H1 (cell line): ENCODE results near the gene TMPRSS12. TPM values are rescaled to one million over a fixed set of nuclear protein-coding genes. Genes with fewer than 3 reads are reported as not detected.

Experiments used
- CTCF ChIA-PET: fragments of 300-600 bp; sonication (Branson Sonifier 250); formaldehyde crosslinking; loops from one replicate; lab custom pipeline; 2021; ENCODE audit not compliant: partially characterized antibody; lab: Charles Lee
- POLR2A ChIA-PET: fragments of 300-600 bp; sonication (Branson Sonifier 250); formaldehyde crosslinking; loops from one replicate; lab custom pipeline; 2021; ENCODE audit warnings: inconsistent platforms; ENCODE audit not compliant: partially characterized antibody; lab: Charles Lee
- DNase-seq, 2 experiments: peaks; one replicate each; pipeline versions ENCODE4 v3.0.0 to v3.0.0-alpha.2; 2010 to 2022; ENCODE audit warnings: low spot score in 2 of 2, low read depth in 1 of 2, mixed read lengths in 1 of 2
- FAIRE-seq: peaks from 2 replicates; lab custom pipeline; 2011; peaks lifted over from hg19 to GRCh38; lab: Jason Lieb, UNC
- H2AFZ ChIP-seq: 2 replicates; pipeline ENCODE4 v1.8.1; 2012; ENCODE audit warnings: low read length, inconsistent platforms
- H2AK5ac ChIP-seq: 2 replicates; pipeline ENCODE4 v1.6.1; 2013; ENCODE audit warnings: low read depth, low read length
- H2BK120ac ChIP-seq: replicated peaks from 2 replicates; pipeline ENCODE3; 2013; ENCODE audit warnings: low read depth, low read length, inconsistent platforms
- H2BK12ac ChIP-seq: 2 replicates; pipeline ENCODE4 v1.6.1; 2013; ENCODE audit warnings: low read depth, low read length
- H2BK15ac ChIP-seq: 2 replicates; pipeline ENCODE4 v1.6.1; 2013; ENCODE audit warnings: low read length
- H2BK20ac ChIP-seq: 2 replicates; pipeline ENCODE4 v1.6.1; 2013; ENCODE audit warnings: low read length
- H2BK5ac ChIP-seq: 2 replicates; pipeline ENCODE4 v1.6.1; 2013; ENCODE audit warnings: low read depth, low read length
- H3K14ac ChIP-seq: 2 replicates; pipeline ENCODE4 v1.6.1; 2013; ENCODE audit warnings: inconsistent platforms; ENCODE audit not compliant: insufficient read length
- H3K18ac ChIP-seq: 2 replicates; pipeline ENCODE4 v1.6.1; 2013; ENCODE audit warnings: low read length; ENCODE audit errors: extremely low read depth
- H3K23ac ChIP-seq: 2 replicates; pipeline ENCODE4 v1.6.1; 2013; ENCODE audit warnings: inconsistent platforms; ENCODE audit not compliant: insufficient read length
- H3K23me2 ChIP-seq: 2 replicates; pipeline ENCODE4 v1.6.1; 2013; ENCODE audit warnings: low read depth, low read length
- H3K27ac ChIP-seq: 2 replicates; pipeline ENCODE4 v1.6.1; 2011; ENCODE audit warnings: low read depth, low read length, inconsistent platforms
- H3K27me3 ChIP-seq, 4 experiments: replicated peaks in 1 of 4; 1 replicate in 1 of 4; 2 replicates in 3 of 4; pipeline versions ENCODE4 v1.6.1 to v1.8.1; 2011 to 2013; ENCODE audit warnings: low read length in 3 of 4, mild to moderate bottlenecking in 3 of 4, inconsistent platforms in 2 of 4, mixed read lengths in 2 of 4, moderate library complexity in 1 of 4; ENCODE audit not compliant: control insufficient read depth in 3 of 4, insufficient read depth in 3 of 4; ENCODE audit errors: extremely low read depth in 1 of 4
- H3K36me3 ChIP-seq, 4 experiments: 2 replicates each; pipeline versions ENCODE4 v1.6.1 to v1.8.1; 2011 to 2013; ENCODE audit warnings: mild to moderate bottlenecking in 4 of 4, low read length in 3 of 4, moderate library complexity in 2 of 4, control low read depth in 1 of 4, inconsistent platforms in 1 of 4; ENCODE audit not compliant: insufficient read depth in 4 of 4, control insufficient read depth in 2 of 4
- H3K4ac ChIP-seq: replicated peaks from 2 replicates; pipeline ENCODE3; 2013; ENCODE audit warnings: low read length, low read depth, mixed read lengths, inconsistent platforms; ENCODE audit not compliant: insufficient read length
- H3K4me1 ChIP-seq, 4 experiments: replicated peaks in 1 of 4; 1 replicate in 1 of 4; 2 replicates in 3 of 4; pipeline versions ENCODE4 v1.6.1 to v1.8.1; 2011 to 2013; ENCODE audit warnings: low read length in 3 of 4, inconsistent platforms in 2 of 4, mixed read lengths in 1 of 4; ENCODE audit not compliant: insufficient read depth in 4 of 4, control insufficient read depth in 3 of 4
- H3K4me2 ChIP-seq, 2 experiments: 2 replicates each; pipeline versions ENCODE4 v1.6.1 to v1.8.1; 2011 to 2013; ENCODE audit warnings: low read depth in 2 of 2, low read length in 2 of 2, control low read depth in 1 of 2, inconsistent platforms in 1 of 2, mild to moderate bottlenecking in 1 of 2; ENCODE audit not compliant: insufficient read depth in 1 of 2
- H3K4me3 ChIP-seq, 4 experiments: fragments of 200-600, 300-600 bp in 1 of 4; sonication (generic), shearing (Covaris generic), sonication (Bioruptor Twin) in 1 of 4; 2 replicates each; pipeline versions ENCODE4 v1.5.1 to v1.8.1; 2011 to 2016; ENCODE audit warnings: low read length in 4 of 4, low read depth in 3 of 4, control low read depth in 2 of 4, inconsistent platforms in 2 of 4, mild to moderate bottlenecking in 2 of 4, mixed read lengths in 1 of 4, moderate library complexity in 1 of 4; ENCODE audit not compliant: insufficient read depth in 2 of 4; ENCODE audit errors: extremely low read depth in 1 of 4
- H3K56ac ChIP-seq: replicated peaks from 2 replicates; pipeline ENCODE3; 2013; ENCODE audit warnings: low read depth, mild to moderate bottlenecking, mixed read lengths, low read length, inconsistent platforms; ENCODE audit not compliant: insufficient read length
- H3K79me1 ChIP-seq: 2 replicates; pipeline ENCODE4 v1.6.1; 2013; ENCODE audit warnings: low read depth, low read length, control low read depth
- H3K79me2 ChIP-seq, 2 experiments: 2 replicates each; pipeline versions ENCODE4 v1.6.1 to v1.8.1; 2012 to 2013; ENCODE audit warnings: low read length in 2 of 2, mild to moderate bottlenecking in 2 of 2, inconsistent platforms in 1 of 2; ENCODE audit not compliant: insufficient read depth in 2 of 2, control insufficient read depth in 1 of 2
- H3K9ac ChIP-seq, 4 experiments: replicated peaks in 1 of 4; 1 replicate in 1 of 4; 2 replicates in 3 of 4; pipeline versions ENCODE4 v1.6.1 to v1.8.1; 2011 to 2013; ENCODE audit warnings: low read depth in 3 of 4, low read length in 3 of 4, control low read depth in 2 of 4, mild to moderate bottlenecking in 2 of 4, moderate library complexity in 2 of 4, inconsistent platforms in 1 of 4; ENCODE audit errors: extremely low read depth in 1 of 4
- H3K9me3 ChIP-seq, 2 experiments: 2 replicates each; pipeline versions ENCODE4 v1.6.1 to v1.8.1; 2012 to 2013; ENCODE audit warnings: mild to moderate bottlenecking in 2 of 2, moderate library complexity in 2 of 2, control low read depth in 1 of 2, inconsistent platforms in 1 of 2, low read depth in 1 of 2, low read length in 1 of 2, mixed read lengths in 1 of 2; ENCODE audit not compliant: insufficient read depth in 2 of 2
- H4K20me1 ChIP-seq, 2 experiments: replicated peaks in 1 of 2; 2 replicates each; pipeline versions ENCODE3 to v1.8.1; 2011 to 2013; ENCODE audit warnings: inconsistent platforms in 2 of 2, low read length in 2 of 2, mild to moderate bottlenecking in 1 of 2; ENCODE audit not compliant: insufficient read depth in 2 of 2, control insufficient read depth in 1 of 2
- H4K5ac ChIP-seq: 2 replicates; pipeline ENCODE4 v1.6.1; 2013; ENCODE audit warnings: low read length, low read depth, mixed read lengths, inconsistent platforms; ENCODE audit not compliant: insufficient read length
- H4K8ac ChIP-seq: 2 replicates; pipeline ENCODE4 v1.8.0; 2013; ENCODE audit warnings: mild to moderate bottlenecking, moderate library complexity, low read length, inconsistent platforms; ENCODE audit not compliant: insufficient read depth; ENCODE audit errors: extremely low read depth
- H4K91ac ChIP-seq: replicated peaks from 2 replicates; pipeline ENCODE3; 2013; ENCODE audit warnings: low read length, mixed read lengths, inconsistent platforms; ENCODE audit not compliant: insufficient read length
- SP4 ChIP-seq: IDR thresholded peaks from 2 replicates; pipeline ENCODE4 v1.6.1; 2012; ENCODE audit warnings: low read length, inconsistent platforms
- WGBS, 2 experiments: shearing (Covaris generic) in 1 of 2; methylation state at CpG; one replicate each; pipeline versions ENCODE4 v1.1.6 to v1.1.7; 2013 to 2015; ENCODE audit warnings: low lambda C conversion rate in 2 of 2, mixed read lengths in 2 of 2, inconsistent platforms in 1 of 2, low coverage in 1 of 2, missing lambda C conversion rate in 1 of 2; ENCODE audit not compliant: insufficient replicate concordance in 2 of 2, insufficient coverage in 1 of 2, insufficient read length in 1 of 2; ENCODE audit errors: extremely low coverage in 1 of 2, missing lambda C conversion rate in 1 of 2; 5-methylcytosine and 5-hydroxymethylcytosine counted together
- polyA plus RNA-seq, 7 experiments: library from polyadenylated mRNA; depleted of rRNA in 3 of 7; stranded (reverse) in 5 of 7; unstranded in 2 of 7; fragments of >200 nt in 5 of 7; fragments of 200-250 nt in 2 of 7; gene quantifications; 1 replicate in 5 of 7; 2 replicates in 1 of 7; 4 replicates in 1 of 7; pipeline versions ENCODE4 v1.2.1 to v1.2.3, GENCODE V29; 2011 to 2013; ENCODE audit warnings: missing spikeins in 2 of 7, mixed read lengths in 2 of 7
- total RNA-seq: library from RNA; stranded (reverse); fragmentation: NEBNext Ultra II Directional; extraction: Animal tissue kit (Norgen Biotek cat#: 25700); gene quantifications from 2 replicates; pipeline ENCODE4 v1.2.1, GENCODE V29; 2021

TMPRSS12 gene
- total and polyA plus RNA-seq, 2 of the 8 experiments (the other 6 are each of a cell fraction or from before 2014, with no cell fraction given), result not detected

GRCh38 chr12:50916292-50916691 is 73.6 kb downstream of the TMPRSS12 start:
- H4K20me1 ChIP-seq, result no peaks in the 10 kb centered on the region
- no peak overlapping the region for H3K4me2 ChIP-seq
- H3K18ac ChIP-seq, result no peak overlapping the region
- H2BK5ac ChIP-seq, result no peak overlapping the region
- H3K27ac ChIP-seq, result no peak overlapping the region
- H3K23me2 ChIP-seq, result no peaks in the 10 kb centered on the region
- H3K14ac ChIP-seq, result no peak overlapping the region
- H3K4me1 ChIP-seq, result no peaks in the 10 kb centered on the region
- no peak overlapping the region for H4K8ac ChIP-seq
- no peak overlapping the region for H3K9ac ChIP-seq
- H3K4me3 ChIP-seq, result no peak overlapping the region
- H3K79me1 ChIP-seq, result no peaks in the 10 kb centered on the region
- DNase-seq, result no peak
- H3K4ac ChIP-seq, result no peak overlapping the region
- no peak overlapping the region for H3K56ac ChIP-seq
- no peak overlapping the region for H2BK20ac ChIP-seq
- WGBS, 2 experiments, result 86% methylated on average over 3 of the region's 3 CpGs; no CpG with 5 or more reads in 1 of the 2 experiments
- H4K5ac ChIP-seq, result no peak overlapping the region
- H3K36me3 ChIP-seq, result peaks cover 0 to 2% (median 0%) of the 10 kb centered on the region in 4 experiments; a peak in 2 of 8 replicates
- no peak overlapping the region for H2AFZ ChIP-seq
- no peaks in the 10 kb centered on the region for H3K79me2 ChIP-seq
- FAIRE-seq, result no peak
- no peak overlapping the region for H4K91ac ChIP-seq
- no peaks in the 10 kb centered on the region for H3K27me3 ChIP-seq
- no peak for TF ChIP-seq SP4
- H2AK5ac ChIP-seq, result no peak overlapping the region
- no peak overlapping the region for H3K23ac ChIP-seq
- peaks cover 37 to 41% of the 10 kb centered on the region in 2 experiments for H3K9me3 ChIP-seq
- CTCF ChIA-PET, result no interaction called here
- H2BK15ac ChIP-seq, result no peak overlapping the region
- POLR2A ChIA-PET, result no interaction called here
- H2BK120ac ChIP-seq, result no peak overlapping the region
- no peak overlapping the region for H2BK12ac ChIP-seq
